ENCODE measurements around the gene ERVK3-1. TPM values are rescaled to one million over a fixed set of nuclear protein-coding genes. Genes with fewer than 3 reads are reported as not detected.

Gene ERVK3-1
- total and polyA plus RNA-seq, 2 of the 8 experiments (the other 6 are each of a cell fraction or from before 2014, with no cell fraction given): 29.9 to 31.5 TPM

GRCh38 chr19:58346961-58347929 is 42.1 kb downstream of the ERVK3-1 start:
- 0 out of 7 replicates have a peak, but pooled peaks cover 0 to 3% (median 0%) of the 10 kb centered on the region in 4 experiments for H3K27me3 ChIP-seq (replicated peaks in 1 of 4; ENCODE audit: control insufficient read depth in 3 of 4, extremely low read depth in 1 of 4, insufficient read depth in 3 of 4, low read length in 3 of 4)
- peak overlapping the region; percentile 82 for H3K56ac ChIP-seq (replicated peaks; ENCODE audit: insufficient read length, low read depth, low read length)
- no peak overlapping the region for H2AK5ac ChIP-seq (ENCODE audit: low read depth, low read length)
- no peaks in the 10 kb centered on the region for H3K9me3 ChIP-seq (ENCODE audit: insufficient read depth in 2 of 2, low read depth in 1 of 2, low read length in 1 of 2)
- H3K14ac ChIP-seq (ENCODE audit: insufficient read length): no peak overlapping the region
- WGBS, 2 experiments (ENCODE audit: extremely low coverage in 1 of 2, insufficient coverage in 1 of 2, insufficient read length in 1 of 2, insufficient replicate concordance in 2 of 2, low coverage in 1 of 2, low lambda C conversion rate in 2 of 2, missing lambda C conversion rate in 1 of 2): 3% methylated on average over 53 of the region's 82 CpGs; no CpG with 5 or more reads in 1 of the 2 experiments
- H3K4ac ChIP-seq (replicated peaks; ENCODE audit: insufficient read length, low read depth, low read length): peak overlapping the region; percentile 78
- peak overlapping the region; percentile 78 to 88 (median 82) for H3K4me3 ChIP-seq (ENCODE audit: extremely low read depth in 1 of 4, insufficient read depth in 2 of 4, low read depth in 3 of 4, low read length in 4 of 4)
- H4K8ac ChIP-seq (ENCODE audit: extremely low read depth, insufficient read depth, low read length): peak overlapping the region; percentile 89; the same call in 1 of the 2 replicates
- H2BK5ac ChIP-seq (ENCODE audit: low read depth, low read length): no peak overlapping the region
- H3K23ac ChIP-seq (ENCODE audit: insufficient read length): no peak overlapping the region
- H3K4me2 ChIP-seq (ENCODE audit: insufficient read depth in 1 of 2, low read depth in 2 of 2, low read length in 2 of 2): peak overlapping the region; percentile 78 to 99
- H3K4me1 ChIP-seq (replicated peaks in 1 of 4; ENCODE audit: control insufficient read depth in 3 of 4, insufficient read depth in 4 of 4, low read length in 3 of 4): no peaks in the 10 kb centered on the region; a peak in 1 of 7 replicates
- H2BK12ac ChIP-seq (ENCODE audit: low read depth, low read length): no peak overlapping the region
- H3K9ac ChIP-seq (replicated peaks in 1 of 4; ENCODE audit: extremely low read depth in 1 of 4, low read depth in 3 of 4, low read length in 3 of 4): peak overlapping the region in 3 of 4 experiments; percentile 29 to 61 (median 48); a peak in 3 of 7 replicates
- H4K5ac ChIP-seq (ENCODE audit: insufficient read length, low read depth, low read length): peak overlapping the region; percentile 13
- H2BK20ac ChIP-seq (ENCODE audit: low read length): no peak overlapping the region
- H3K27ac ChIP-seq (ENCODE audit: low read depth, low read length): no peak overlapping the region
- H3K79me1 ChIP-seq (ENCODE audit: low read depth, low read length): no peaks in the 10 kb centered on the region
- POLR2A ChIA-PET (ENCODE audit: partially characterized antibody): interaction anchor here (0.8 to 11.4 kb wide), 19 partner anchors 9 to 196 kb away, joined by 3 to 102 read pairs (median 4); partner anchors contain the start of genes TRIM28, ZNF274, ZNF324B and ZNF497
- H2AFZ ChIP-seq (ENCODE audit: low read length): peak overlapping the region; percentile 82
- H3K18ac ChIP-seq (ENCODE audit: extremely low read depth, low read length): no peak overlapping the region; the same call in 1 of the 2 replicates
- H3K79me2 ChIP-seq (ENCODE audit: control insufficient read depth in 1 of 2, insufficient read depth in 2 of 2, low read length in 2 of 2): no peaks in the 10 kb centered on the region
- H4K20me1 ChIP-seq (replicated peaks in 1 of 2; ENCODE audit: control insufficient read depth in 1 of 2, insufficient read depth in 2 of 2, low read length in 2 of 2): no peaks in the 10 kb centered on the region
- CTCF ChIA-PET (ENCODE audit: partially characterized antibody): interaction anchor here (0.9 to 2.4 kb wide), 11 partner anchors 8 to 34 kb away, joined by 3 to 13 read pairs (median 4); partner anchors contain the start of gene ZNF837
- H3K36me3 ChIP-seq (ENCODE audit: control insufficient read depth in 2 of 4, insufficient read depth in 4 of 4, low read length in 3 of 4): no peaks in the 10 kb centered on the region
- FAIRE-seq (no peak), DNase-seq (ENCODE audit: low read depth in 1 of 2, low spot score in 2 of 2) (peak in 1 of 2 experiments; percentile 81)
- H3K23me2 ChIP-seq (ENCODE audit: low read depth, low read length): peaks cover 9% of the 10 kb centered on the region
- H2BK120ac ChIP-seq (replicated peaks; ENCODE audit: low read depth, low read length): no peak overlapping the region
- no peak overlapping the region for H2BK15ac ChIP-seq (ENCODE audit: low read length)
- peak overlapping the region; percentile 54 for H4K91ac ChIP-seq (replicated peaks; ENCODE audit: insufficient read length, low read length)
- TF ChIP-seq RFX5 (IDR thresholded peaks at IDR 0.05; ENCODE audit: borderline replicate concordance, low read depth, low read length) (no peak), RAD21 (IDR thresholded peaks at IDR 0.05 in 1 of 2, conservative IDR thresholded peaks at IDR 0.05 in 1 of 2; ENCODE audit: low read depth in 2 of 2, low read length in 2 of 2) (no peak), MAX (IDR thresholded peaks at IDR 0.05) (peak; percentile 50), CTCF (IDR thresholded peaks at IDR 0.05; ENCODE audit: control extremely low read depth in 1 of 3, insufficient read depth in 1 of 3, low read depth in 1 of 3, low read length in 3 of 3) (no peak)
